Loucy (cell line): Measurements from ENCODE around the gene MMP15.

Experiments
- H2AFZ ChIP-seq: fragments of 200-600 bp; sonication (generic); 2 replicates; pipeline ENCODE4 v1.6.0; 2016; ENCODE audit warnings: antibody characterized with exemption, mild to moderate bottlenecking, low read length, moderate library complexity
- H3F3A ChIP-seq: fragments of 200-600 bp; 2 replicates; pipeline ENCODE4 v1.6.0; 2016; ENCODE audit warnings: antibody characterized with exemption, low read depth, mild to moderate bottlenecking
- H3K27me3 ChIP-seq: fragments of 200-600 bp; sonication (generic); 2 replicates; pipeline ENCODE4 v1.6.1; 2014; ENCODE audit warnings: low read length, mild to moderate bottlenecking; ENCODE audit not compliant: insufficient read depth, poor library complexity, severe bottlenecking
- H3K36me3 ChIP-seq: fragments of 200-600 bp; sonication (generic); 2 replicates; pipeline ENCODE4 v1.6.1; 2016; ENCODE audit warnings: low read length; ENCODE audit not compliant: insufficient read depth
- H3K4me1 ChIP-seq: fragments of 200-600 bp; sonication (generic); 2 replicates; pipeline ENCODE4 v1.5.1; 2014; ENCODE audit warnings: low read length, mild to moderate bottlenecking; ENCODE audit not compliant: insufficient read depth, poor library complexity, severe bottlenecking
- H3K4me2 ChIP-seq: fragments of 200-600 bp; sonication (generic); 2 replicates; pipeline ENCODE4 v1.6.0; 2014; ENCODE audit warnings: antibody characterized with exemption, low read length, low read depth, mild to moderate bottlenecking; ENCODE audit not compliant: poor library complexity, severe bottlenecking
- H3K4me3 ChIP-seq: fragments of 200-600 bp; sonication (generic); 2 replicates; pipeline ENCODE4 v1.5.1; 2014; ENCODE audit warnings: low read length, mild to moderate bottlenecking, mixed read lengths; ENCODE audit not compliant: poor library complexity, severe bottlenecking
- H3K79me2 ChIP-seq: fragments of 200-600 bp; sonication (generic); 2 replicates; pipeline ENCODE4 v1.6.1; 2014; ENCODE audit warnings: low read length; ENCODE audit not compliant: insufficient read depth
- H3K9ac ChIP-seq: fragments of 200-600 bp; sonication (generic); 2 replicates; pipeline ENCODE4 v1.6.0; 2014; ENCODE audit warnings: mild to moderate bottlenecking, low read depth, low read length, moderate library complexity; ENCODE audit not compliant: poor library complexity, severe bottlenecking
- H3K9me2 ChIP-seq: fragments of 200-600 bp; sonication (generic); replicated peaks from 2 replicates; pipeline ENCODE4 v1.6.1; 2016; ENCODE audit warnings: low read depth, low read length, mixed read lengths
- H3K9me3 ChIP-seq: fragments of 200-600 bp; sonication (generic); 2 replicates; pipeline ENCODE4 v1.6.1; 2014; ENCODE audit warnings: mild to moderate bottlenecking, antibody characterized with exemption, low read length, low read depth; ENCODE audit not compliant: insufficient read depth
- H4K20me1 ChIP-seq: fragments of 200-600 bp; sonication (generic); 2 replicates; pipeline ENCODE4 v1.6.0; 2014; ENCODE audit warnings: antibody characterized with exemption, low read length, mild to moderate bottlenecking; ENCODE audit not compliant: insufficient read depth, poor library complexity, severe bottlenecking
- CTCF ChIP-seq: fragments of 200-600 bp; sonication (generic); conservative IDR thresholded peaks from 2 replicates; pipeline ENCODE4 v1.5.1; 2014; ENCODE audit warnings: mild to moderate bottlenecking, antibody characterized with exemption, low read length
- EZH2phosphoT487 ChIP-seq: fragments of 200-600 bp; IDR thresholded peaks from 2 replicates; pipeline ENCODE4 v1.6.1; 2018; ENCODE audit warnings: antibody characterized with exemption, mild to moderate bottlenecking, moderate library complexity, borderline replicate concordance

The MMP15 gene

DNA sequence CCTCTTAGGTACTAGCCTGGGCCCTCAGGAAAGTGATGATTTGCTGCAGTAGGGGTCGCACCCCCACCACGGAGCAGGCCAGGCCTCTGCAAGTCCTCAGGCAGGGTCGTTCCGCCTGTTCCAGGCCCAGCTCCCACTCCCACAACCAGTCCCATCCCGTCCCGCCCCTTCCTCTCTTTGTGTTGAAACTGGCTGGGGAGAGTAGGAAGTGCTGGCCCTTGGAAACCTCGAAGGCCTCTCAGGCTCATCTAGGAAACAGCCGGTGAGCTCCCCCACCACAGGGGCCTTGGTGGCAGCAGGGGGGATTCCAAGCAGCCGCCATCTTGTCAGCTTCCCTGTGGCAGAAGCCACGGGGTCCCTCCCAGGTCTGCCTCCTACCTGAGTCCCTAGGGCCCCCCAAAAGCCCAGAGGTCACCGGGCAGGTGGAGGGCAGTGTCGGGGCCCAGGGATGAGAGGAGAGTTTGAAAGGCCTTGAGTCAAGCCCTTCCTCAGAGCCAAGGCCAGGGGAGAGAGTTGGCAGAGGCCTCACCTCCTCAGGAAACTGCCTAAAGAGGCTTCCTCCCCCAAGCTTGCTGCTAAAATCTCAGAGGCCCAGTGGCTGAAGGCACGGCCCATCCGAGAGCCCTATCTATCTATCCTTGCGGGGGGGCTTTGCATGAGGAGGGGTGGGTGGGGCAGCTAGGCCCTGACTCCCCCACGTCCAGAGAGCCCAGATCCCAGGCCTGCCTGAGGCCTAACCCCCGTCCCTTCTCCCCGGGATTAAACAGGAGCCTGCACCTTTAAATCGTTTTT, 22.2 kb downstream of the MMP15 start:
- Histone ChIP-seq H3K4me3 (no peak overlapping the region), H3K79me2 (no peaks in the 10 kb centered on the region), H3K4me1 (no peaks in the 10 kb centered on the region), H3K36me3 (no peaks in the 10 kb centered on the region), H3K4me2 (no peak overlapping the region), H4K20me1 (no peaks in the 10 kb centered on the region), H2AFZ (no peak overlapping the region), H3K27me3 (no peaks in the 10 kb centered on the region), H3F3A (no peaks in the 10 kb centered on the region), H3K9me3 (no peaks in the 10 kb centered on the region), H3K9me2 (no peaks in the 10 kb centered on the region), H3K9ac (no peak overlapping the region)
- TF ChIP-seq EZH2phosphoT487, result no peak
- no peak for TF ChIP-seq CTCF

DNA sequence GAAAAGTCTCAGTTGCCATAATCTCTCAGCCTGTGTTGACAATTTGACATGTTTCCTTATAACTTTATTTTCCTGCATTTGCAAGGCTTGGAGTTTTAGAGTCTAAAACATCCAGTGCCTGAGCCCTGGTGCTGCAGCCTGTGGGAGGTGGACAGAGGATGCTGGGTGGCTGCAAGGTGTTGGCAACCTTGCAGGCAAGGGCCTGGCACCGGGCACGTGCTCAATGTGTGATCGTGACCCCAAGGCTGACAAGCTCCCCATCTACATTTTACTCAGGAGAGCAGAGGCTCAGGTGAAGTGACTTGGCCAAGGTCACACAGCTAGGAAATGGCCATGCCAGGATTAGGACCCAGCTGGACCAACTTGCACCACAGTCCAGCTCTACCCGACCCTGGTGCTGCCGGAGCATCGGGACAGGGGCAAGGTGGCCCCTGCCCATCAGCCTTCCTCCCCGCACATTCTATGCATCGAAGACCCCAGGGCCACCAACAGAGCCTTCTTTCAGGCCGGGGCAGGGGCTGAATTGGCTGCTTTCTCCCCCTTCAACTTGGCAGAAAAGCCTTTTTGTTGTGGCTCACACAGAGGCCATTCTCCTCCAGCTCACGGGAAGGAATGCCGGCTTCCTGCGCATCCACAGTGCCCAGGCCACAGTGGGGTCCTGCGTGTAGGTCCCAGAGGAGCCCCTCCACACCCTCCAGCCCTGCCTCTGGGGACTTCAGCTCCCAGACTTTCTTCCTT, 23.1 kb downstream of the MMP15 start:
- H3K4me3 ChIP-seq, result no peak overlapping the region
- no peaks in the 10 kb centered on the region for H3K4me1 ChIP-seq
- no peaks in the 10 kb centered on the region for H3K36me3 ChIP-seq
- no peak overlapping the region for H2AFZ ChIP-seq
- H3K9me2 ChIP-seq, result no peaks in the 10 kb centered on the region
- H3K27me3 ChIP-seq, result no peaks in the 10 kb centered on the region
- H3K9ac ChIP-seq, result no peak overlapping the region
- H3K9me3 ChIP-seq, result no peaks in the 10 kb centered on the region
- H3F3A ChIP-seq, result no peaks in the 10 kb centered on the region
- TF ChIP-seq EZH2phosphoT487, result no peak
- TF ChIP-seq CTCF, result no peak
- H4K20me1 ChIP-seq, result no peaks in the 10 kb centered on the region
- H3K4me2 ChIP-seq, result no peak overlapping the region
- no peaks in the 10 kb centered on the region for H3K79me2 ChIP-seq

DNA sequence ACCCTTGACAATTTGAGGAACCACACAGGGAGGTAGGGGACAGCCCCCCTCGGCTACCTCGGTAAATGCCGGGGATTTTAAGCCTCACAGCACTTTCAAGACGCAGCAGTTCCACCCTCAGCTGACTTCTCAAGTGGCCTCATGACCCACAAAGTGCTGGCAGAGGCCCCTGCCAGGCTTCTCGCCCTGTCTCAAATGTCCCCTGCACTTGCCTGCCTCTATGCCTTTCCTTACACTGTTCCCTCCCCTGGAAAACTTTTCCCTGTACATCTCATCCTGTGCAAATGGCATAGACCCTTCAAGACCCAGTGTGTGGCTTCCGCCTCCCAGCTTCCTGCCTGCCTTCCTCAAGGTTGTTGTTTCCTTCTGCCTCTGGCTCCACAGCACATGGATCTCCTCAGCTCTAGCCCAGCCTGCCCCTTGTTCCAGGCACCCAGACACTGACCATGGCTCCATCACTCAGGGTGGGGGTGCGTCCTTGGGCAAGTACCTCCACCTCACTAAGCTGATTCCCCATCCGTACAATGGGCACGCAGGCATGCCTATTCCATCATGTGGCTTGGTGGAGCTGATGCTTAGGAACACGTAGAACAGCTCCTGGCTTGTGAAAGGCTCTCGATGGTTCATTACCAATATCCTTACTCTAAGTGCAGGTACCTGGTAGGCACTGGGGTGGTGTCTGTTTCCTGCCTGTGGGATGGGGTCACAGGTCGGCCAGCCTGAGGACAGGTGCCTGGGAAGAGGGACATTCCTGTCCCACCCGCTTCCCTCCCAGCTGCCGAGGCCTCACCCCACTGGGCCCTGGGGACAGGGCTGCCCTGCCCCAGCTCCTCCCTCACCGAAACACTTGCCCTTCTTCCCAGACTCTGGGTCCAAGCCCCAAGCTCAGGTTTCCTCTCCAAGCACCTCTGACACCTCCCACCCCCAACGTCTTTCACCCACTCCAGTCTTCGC, 24.0 kb downstream of the MMP15 start:
- Histone ChIP-seq H4K20me1 (no peaks in the 10 kb centered on the region), H3K27me3 (no peaks in the 10 kb centered on the region), H3K36me3 (no peaks in the 10 kb centered on the region), H3K4me3 (no peak overlapping the region), H3K9me3 (no peaks in the 10 kb centered on the region), H3K79me2 (no peaks in the 10 kb centered on the region), H3K9me2 (no peaks in the 10 kb centered on the region), H3K9ac (no peak overlapping the region), H2AFZ (no peak overlapping the region), H3K4me1 (no peaks in the 10 kb centered on the region), H3F3A (no peaks in the 10 kb centered on the region), H3K4me2 (no peak overlapping the region)
- TF ChIP-seq EZH2phosphoT487, result no peak
- TF ChIP-seq CTCF, result no peak
